Psoas muscle (tissue), 8 donors: ENCODE results near the gene SH2D5. TPM values are rescaled to one million over a fixed set of nuclear protein-coding genes. Genes with fewer than 3 reads are reported as not detected.

Experiments used
- ATAC-seq, 4 donors: fragments of 200-7000 bp; cut with Tn5 transposase; one replicate each; pipeline ENCODE4 v1.9.1; 2020; ENCODE audit warnings: moderate library complexity in 3 of 4, mild to moderate bottlenecking in 2 of 4
- DNase-seq, 2 donors: peaks; one replicate each; pipeline ENCODE4 v3.0.0-alpha.2; 2020
- H3K27ac ChIP-seq: fragments of 200-600 bp; one replicate; pipeline ENCODE4 v1.8.0; 2022
- H3K27me3 ChIP-seq, 3 donors: fragments of 200-600 bp in 1 of 3; one replicate each; pipeline versions ENCODE4 v1.6.1 to v1.8.0; 2013 to 2022; ENCODE audit warnings: low read length in 2 of 3, mild to moderate bottlenecking in 2 of 3, moderate library complexity in 1 of 3; ENCODE audit not compliant: insufficient read depth in 3 of 3
- H3K36me3 ChIP-seq, 2 donors: fragments of 200-600 bp in 1 of 2; one replicate each; pipeline versions ENCODE4 v1.6.1 to v1.8.0; 2013 to 2022; ENCODE audit warnings: low read depth in 1 of 2, mild to moderate bottlenecking in 1 of 2, moderate library complexity in 1 of 2; ENCODE audit not compliant: insufficient read depth in 1 of 2
- H3K4me1 ChIP-seq: fragments of 200-600 bp; one replicate; pipeline ENCODE4 v1.8.0; 2022
- H3K4me3 ChIP-seq: fragments of 200-600 bp; one replicate; pipeline ENCODE4 v1.8.0; 2022; ENCODE audit warnings: mild to moderate bottlenecking
- H3K9me3 ChIP-seq: fragments of 200-600 bp; one replicate; pipeline ENCODE4 v1.8.0; 2022
- CTCF ChIP-seq: fragments of 200-600 bp; IDR thresholded peaks from one replicate; pipeline ENCODE4 v1.8.0; 2022; ENCODE audit warnings: antibody characterized with exemption
- WGBS, 3 donors: extraction: QIAGEN DNeasy Blood & Tissue Kit; methylation state at CpG; one replicate each; pipeline versions ENCODE4 v1.1.6 to v1.1.7; 2013; 5-methylcytosine and 5-hydroxymethylcytosine counted together
- intact Hi-C, 2 donors: fragments of 100-400 bp; cut with DNase I; formaldehyde crosslinking; loops; one replicate each; pipeline versions ENCODE4 v1.11.0 to v1.14.2; 2022
- polyA plus RNA-seq, 3 donors: library from polyadenylated mRNA; stranded (reverse); fragments of 200-250 nt; gene quantifications; one replicate each; pipeline ENCODE4 v1.2.3, GENCODE V29; 2013
- total RNA-seq, 4 donors: library from RNA; stranded (reverse); fragmentation: NEBNext Ultra II Directional in 2 of 4; extraction: Animal tissue kit (Norgen Biotek cat#: 25700) in 2 of 4; gene quantifications; one replicate each; pipeline versions ENCODE4 v1.2.1 to v1.2.4, GENCODE V29; 2021 to 2023
- donor health status: healthy with polysubstance abuse.
- donor health status: DM: no; HTN: no; CAD: no; lungs with moderate emphysema.
- donor health status: Bipolar disorder and iron deficiency.
- donor health status: healthy.
- donor health status: DM: yes; HTN: yes; CAD: no.
- donor health status: DM: no; HTN: no; CAD: no.
- donor health status: DM: no; HTN: no; CAD: no.
- donor health status: DM: yes; HTN: yes; CAD: no.

SH2D5 gene
- total and polyA plus RNA-seq, 7 donors: 0.09 to 27.9 (median 2.2) TPM

DNA sequence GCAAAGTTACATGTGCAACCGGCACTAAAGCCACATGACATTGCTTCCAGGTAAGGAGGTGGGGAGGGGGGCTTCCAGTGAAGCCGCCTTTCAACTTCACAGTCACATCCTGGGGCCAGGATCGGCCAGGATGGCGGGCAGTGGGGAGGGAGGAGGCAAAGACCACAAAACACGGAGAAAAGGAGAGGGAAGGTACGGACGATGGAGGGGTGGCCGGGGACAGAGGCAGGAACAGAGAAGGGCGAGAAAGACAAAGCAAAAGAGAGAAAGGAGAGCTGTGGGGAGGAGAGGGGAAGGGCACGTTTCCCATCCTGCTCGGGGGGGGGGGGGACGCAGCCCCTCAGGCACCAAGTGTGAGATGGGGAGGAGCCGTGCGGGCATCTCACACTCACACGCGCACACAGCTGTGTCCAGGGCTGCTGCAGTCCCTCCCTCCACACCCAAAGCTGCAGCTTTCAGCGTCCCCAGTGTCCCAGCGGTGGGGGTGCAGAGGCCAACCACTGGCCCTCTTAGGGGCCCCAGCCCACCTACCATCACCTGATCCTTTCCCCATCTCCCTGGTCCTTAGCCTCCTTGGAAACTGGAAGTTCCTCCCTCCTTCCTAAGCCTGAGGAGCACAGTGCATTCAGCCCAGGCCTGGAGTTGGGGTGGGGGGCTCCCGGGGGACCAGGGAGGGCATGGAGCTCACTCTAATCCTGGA, 2.4 kb downstream of the SH2D5 start:
- Histone ChIP-seq H3K4me3 (no peak overlapping the region), H3K9me3 (no peaks in the 10 kb centered on the region), H3K27me3 (peaks cover 0 to 18% (median 1%) of the 10 kb centered on the region in 3 donors), H3K4me1 (peaks cover 8% of the 10 kb centered on the region), H3K36me3 (no peaks in the 10 kb centered on the region), H3K27ac (no peak overlapping the region)
- ATAC-seq: no peak
- DNase-seq: no peak
- intact Hi-C loops: loop anchor here (5.0 kb wide), 1 partner anchor 33 kb away; no protein-coding TSS in a partner anchor
- WGBS, 3 donors: 22 to 33% (median 28%) methylated on average over 18 to 19 of the region's 19 CpGs
- no peak for TF ChIP-seq CTCF

- TF ChIP-seq CTCF: no peak
- intact Hi-C loops: no loop called here
- no peak for DNase-seq
These were observed 3.2 kb downstream of the SH2D5 start for GRCh38 chr1:20729155-20729931.

GRCh38 chr1:20728371-20729154, 3.9 kb downstream of the SH2D5 start:
- no peaks in the 10 kb centered on the region for H3K36me3 ChIP-seq
- H3K27me3 ChIP-seq: peaks cover 0 to 18% (median 1%) of the 10 kb centered on the region in 3 donors
- H3K4me1 ChIP-seq: peaks cover 8% of the 10 kb centered on the region
- 66 to 81% (median 75%) methylated on average over 9 of the region's 9 CpGs for WGBS, 3 donors
- H3K27ac ChIP-seq: no peak overlapping the region
- DNase-seq: no peak
- TF ChIP-seq CTCF: no peak
- H3K4me3 ChIP-seq: no peak overlapping the region
- no peak for ATAC-seq
- intact Hi-C loops: no loop called here
- no peaks in the 10 kb centered on the region for H3K9me3 ChIP-seq

More at GRCh38 chr1:20729155-20729931, 3.2 kb downstream of the SH2D5 start:
- no peaks in the 10 kb centered on the region for H3K36me3 ChIP-seq
- H3K4me1 ChIP-seq: peaks cover 8% of the 10 kb centered on the region
- H3K27ac ChIP-seq: no peak overlapping the region
- no peaks in the 10 kb centered on the region for H3K9me3 ChIP-seq
- no peak overlapping the region for H3K4me3 ChIP-seq
- H3K27me3 ChIP-seq: peaks cover 0 to 18% (median 1%) of the 10 kb centered on the region in 3 donors
- WGBS, 3 donors: 35 to 50% (median 49%) methylated on average over 13 to 14 of the region's 14 CpGs
- no peak for ATAC-seq

- no peak for DNase-seq
- Histone ChIP-seq H3K36me3 (no peaks in the 10 kb centered on the region), H3K9me3 (no peaks in the 10 kb centered on the region), H3K27ac (no peak overlapping the region), H3K4me3 (no peak overlapping the region), H3K4me1 (peaks cover 6% of the 10 kb centered on the region), H3K27me3 (peaks cover 0 to 18% (median 1%) of the 10 kb centered on the region in 3 donors)
- intact Hi-C loops: no loop called here
- WGBS, 3 donors: 51 to 69% (median 56%) methylated on average over 13 of the region's 13 CpGs
- ATAC-seq: no peak
- TF ChIP-seq CTCF: no peak
These were observed 4.7 kb downstream of the SH2D5 start for GRCh38 chr1:20727746-20728316.
